Pancreas (tissue), 10 donors: ENCODE data around the gene ARHGEF38. TPM values are rescaled to one million over a fixed set of nuclear protein-coding genes. Genes with fewer than 3 reads are reported as not detected.
"Not testable (repeated sequence)": the region's sequence is repeated elsewhere in the genome, so short reads cannot be mapped to it uniquely, and the experiment has no call there.

Experiments
- ATAC-seq, 4 donors: fragments of 200-7000 bp; cut with Tn5 transposase; one replicate each; pipeline versions ENCODE4 v1.8.0 to v1.9.1; 2020; ENCODE audit warnings: mild to moderate bottlenecking in 4 of 4, moderate library complexity in 4 of 4
- DNase-seq, 6 donors: peaks; one replicate each; pipeline ENCODE4 v3.0.0-alpha.2; 2020
- FAIRE-seq: peaks from 2 replicates; lab custom pipeline; 2012; peaks lifted over from hg19 to GRCh38; lab: Jason Lieb, UNC
- H3K27ac ChIP-seq, 4 donors: fragments of 200-600 bp; sonication (generic); 1 replicate in 3 of 4; 2 replicates in 1 of 4; pipeline versions ENCODE4 v1.5.0 to v1.8.0; 2020
- H3K27me3 ChIP-seq, 4 donors: fragments of 200-600 bp; one replicate each; pipeline ENCODE4 v1.8.0; 2021
- H3K36me3 ChIP-seq, 3 donors: fragments of 200-600 bp; sonication (generic) in 1 of 3; one replicate each; pipeline versions ENCODE4 v1.5.0 to v1.8.0; 2020 to 2021
- H3K4me1 ChIP-seq, 3 donors: fragments of 200-600 bp; one replicate each; pipeline ENCODE4 v1.8.0; 2021
- H3K4me3 ChIP-seq, 4 donors: fragments of 200-600 bp; sonication (generic) in 2 of 4; one replicate each; pipeline versions ENCODE4 v1.5.0 to v1.8.0; 2020 to 2021
- H3K9me3 ChIP-seq, 4 donors: fragments of 200-600 bp; one replicate each; pipeline ENCODE4 v1.8.0; 2021
- WGBS, 2 donors: extraction: QIAGEN DNeasy Blood & Tissue Kit; methylation state at CpG; one replicate each; pipeline ENCODE4 v1.1.7; 2013; 5-methylcytosine and 5-hydroxymethylcytosine counted together
- intact Hi-C, 3 donors: fragments of 100-400 bp; cut with DNase I; formaldehyde crosslinking; loops; one replicate each; pipeline versions ENCODE4 v1.11.1 to v1.14.2; 2022
- polyA plus RNA-seq, 2 donors: library from polyadenylated mRNA; stranded (reverse); fragments of 200-250 nt; gene quantifications; one replicate each; pipeline ENCODE4 v1.2.3, GENCODE V29; 2013
- total RNA-seq, 6 donors: library from RNA; stranded (reverse); fragmentation: NEBNext Ultra II Directional in 4 of 6; extraction: Animal tissue kit (Norgen Biotek cat#: 25700) in 4 of 6; gene quantifications; one replicate each; pipeline versions ENCODE4 v1.2.1 to v1.2.4, GENCODE V29; 2021 to 2023
- TF ChIP-seq, protein P1 (sequence below), 4 donors: fragments of 200-600 bp; sonication (generic) in 3 of 4; IDR thresholded peaks; one replicate each; pipeline versions ENCODE4 v1.5.0 to v1.8.0; 2021; ENCODE audit warnings: antibody characterized with exemption in 4 of 4
- donor health status: healthy with polysubstance abuse.
- donor health status: DM: no; HTN: no; CAD: no; lungs with moderate emphysema.
- donor health status: DM: no; HTN: no; CAD: no.
- donor health status: control.
- donor health status: control.
- donor health status: Bipolar disorder and iron deficiency.
- donor health status: DM: yes; HTN: yes; CAD: no.
- donor health status: DM: no; HTN: no; CAD: no.
- donor health status: DM: no; HTN: no; CAD: no.
- donor health status: DM: yes; HTN: yes; CAD: no.

ARHGEF38 gene
- total and polyA plus RNA-seq, 8 donors = 5.0 to 19.2 (median 8.2) TPM

DNA sequence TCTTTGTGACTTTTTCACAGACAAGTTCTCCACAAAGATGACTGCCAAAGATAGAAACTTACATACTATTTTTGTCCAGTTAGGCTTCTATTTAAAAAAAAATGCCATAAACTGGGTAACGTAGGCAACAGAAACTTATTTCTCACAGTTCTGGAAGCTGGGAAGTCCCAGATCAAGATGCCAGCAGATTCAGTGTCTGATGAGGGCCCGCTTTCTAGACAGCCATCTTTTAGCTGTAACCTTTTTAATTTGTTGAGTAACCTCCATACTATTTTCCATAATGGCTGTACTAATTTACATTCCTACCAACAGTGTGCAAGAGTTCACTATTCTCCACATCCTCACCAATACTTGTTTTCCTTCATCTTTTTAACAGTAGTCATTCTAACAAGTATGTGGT is 55.5 kb downstream of the ARHGEF38 start:
- Histone ChIP-seq H3K9me3 (no peaks in the 10 kb centered on the region), H3K36me3 (no peaks in the 10 kb centered on the region), H3K27me3 (no peaks in the 10 kb centered on the region), H3K4me3 (no peak overlapping the region), H3K4me1 (peaks cover 4 to 19% (median 10%) of the 10 kb centered on the region in 3 donors), H3K27ac (peak overlapping the region in 2 of 4 donors; percentile 8 to 16)
- 86 to 87% methylated on average over 2 of the region's 2 CpGs for WGBS, 2 donors
- FAIRE-seq (no peak), DNase-seq (no peak), ATAC-seq (no peak)
- intact Hi-C loops = no loop called here
- TF ChIP-seq, protein P1, sequence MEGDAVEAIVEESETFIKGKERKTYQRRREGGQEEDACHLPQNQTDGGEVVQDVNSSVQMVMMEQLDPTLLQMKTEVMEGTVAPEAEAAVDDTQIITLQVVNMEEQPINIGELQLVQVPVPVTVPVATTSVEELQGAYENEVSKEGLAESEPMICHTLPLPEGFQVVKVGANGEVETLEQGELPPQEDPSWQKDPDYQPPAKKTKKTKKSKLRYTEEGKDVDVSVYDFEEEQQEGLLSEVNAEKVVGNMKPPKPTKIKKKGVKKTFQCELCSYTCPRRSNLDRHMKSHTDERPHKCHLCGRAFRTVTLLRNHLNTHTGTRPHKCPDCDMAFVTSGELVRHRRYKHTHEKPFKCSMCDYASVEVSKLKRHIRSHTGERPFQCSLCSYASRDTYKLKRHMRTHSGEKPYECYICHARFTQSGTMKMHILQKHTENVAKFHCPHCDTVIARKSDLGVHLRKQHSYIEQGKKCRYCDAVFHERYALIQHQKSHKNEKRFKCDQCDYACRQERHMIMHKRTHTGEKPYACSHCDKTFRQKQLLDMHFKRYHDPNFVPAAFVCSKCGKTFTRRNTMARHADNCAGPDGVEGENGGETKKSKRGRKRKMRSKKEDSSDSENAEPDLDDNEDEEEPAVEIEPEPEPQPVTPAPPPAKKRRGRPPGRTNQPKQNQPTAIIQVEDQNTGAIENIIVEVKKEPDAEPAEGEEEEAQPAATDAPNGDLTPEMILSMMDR (IDR thresholded peaks at IDR 0.05) = no peak

DNA sequence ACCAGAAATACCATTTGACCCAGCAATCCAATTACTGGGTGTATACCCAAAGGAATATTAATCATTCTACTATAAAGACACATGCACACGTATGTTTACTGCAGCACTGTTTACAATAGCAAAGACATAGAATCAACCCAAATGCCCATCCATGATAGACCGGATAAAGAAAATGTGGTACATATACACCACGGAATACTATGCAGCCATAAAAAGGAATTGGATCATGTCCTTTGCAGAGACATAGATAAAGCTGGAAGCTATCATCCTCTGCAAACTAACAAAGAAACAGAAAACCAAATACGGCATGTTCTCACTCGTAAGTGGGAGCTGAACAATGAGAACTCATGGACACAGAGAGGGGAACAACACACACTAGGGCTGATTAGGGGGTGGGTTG is 57.4 kb downstream of the ARHGEF38 start:
- H3K36me3 ChIP-seq, H3K27me3 ChIP-seq, H3K9me3 ChIP-seq, ATAC-seq, H3K4me3 ChIP-seq, H3K27ac ChIP-seq, FAIRE-seq, intact Hi-C loops, DNase-seq: not testable (repeated sequence)
- H3K4me1 ChIP-seq = peaks cover 4 to 30% (median 19%) of the 10 kb centered on the region in 3 donors
- 98% methylated on average over 5 of the region's 5 CpGs for WGBS, 2 donors

- FAIRE-seq (no peak), ATAC-seq (peak in 3 of 4 donors; percentile 65 to 86 (median 85))
- intact Hi-C loops = no loop called here
Measured at GRCh38 chr4:105613306-105613705, 60.9 kb downstream of the ARHGEF38 start.

GRCh38 chr4:105619188-105619931 is 66.9 kb downstream of the ARHGEF38 start:
- no peak for FAIRE-seq
- no peaks in the 10 kb centered on the region for H3K9me3 ChIP-seq
- H3K36me3 ChIP-seq = no peaks in the 10 kb centered on the region
- no peaks in the 10 kb centered on the region for H3K27me3 ChIP-seq
- H3K4me1 ChIP-seq = peaks cover 11 to 38% (median 35%) of the 10 kb centered on the region in 3 donors
- ATAC-seq = peak; percentile 93 to 97 (median 94)
- H3K4me3 ChIP-seq = no peak overlapping the region
- DNase-seq = peak; percentile 92 to 99 (median 95)
- 29 to 34% methylated on average over 5 of the region's 5 CpGs for WGBS, 2 donors
- intact Hi-C loops = no loop called here
- TF ChIP-seq, protein P1 (IDR thresholded peaks at IDR 0.05) = no peak
- peak overlapping the region in 2 of 4 donors; percentile 72 to 78 for H3K27ac ChIP-seq

More at GRCh38 chr4:105613306-105613705, 60.9 kb downstream of the ARHGEF38 start:
- Histone ChIP-seq H3K36me3 (no peaks in the 10 kb centered on the region), H3K4me3 (no peak overlapping the region), H3K27me3 (no peaks in the 10 kb centered on the region), H3K9me3 (no peaks in the 10 kb centered on the region), H3K27ac (no peak overlapping the region), H3K4me1 (peaks cover 0 to 22% (median 20%) of the 10 kb centered on the region in 3 donors)
- WGBS, 2 donors = 6 to 14% methylated on average over 4 of the region's 4 CpGs
- TF ChIP-seq, protein P1 (IDR thresholded peaks at IDR 0.05) = no peak
- DNase-seq = peak in 1 of 6 donors; percentile 29

DNA sequence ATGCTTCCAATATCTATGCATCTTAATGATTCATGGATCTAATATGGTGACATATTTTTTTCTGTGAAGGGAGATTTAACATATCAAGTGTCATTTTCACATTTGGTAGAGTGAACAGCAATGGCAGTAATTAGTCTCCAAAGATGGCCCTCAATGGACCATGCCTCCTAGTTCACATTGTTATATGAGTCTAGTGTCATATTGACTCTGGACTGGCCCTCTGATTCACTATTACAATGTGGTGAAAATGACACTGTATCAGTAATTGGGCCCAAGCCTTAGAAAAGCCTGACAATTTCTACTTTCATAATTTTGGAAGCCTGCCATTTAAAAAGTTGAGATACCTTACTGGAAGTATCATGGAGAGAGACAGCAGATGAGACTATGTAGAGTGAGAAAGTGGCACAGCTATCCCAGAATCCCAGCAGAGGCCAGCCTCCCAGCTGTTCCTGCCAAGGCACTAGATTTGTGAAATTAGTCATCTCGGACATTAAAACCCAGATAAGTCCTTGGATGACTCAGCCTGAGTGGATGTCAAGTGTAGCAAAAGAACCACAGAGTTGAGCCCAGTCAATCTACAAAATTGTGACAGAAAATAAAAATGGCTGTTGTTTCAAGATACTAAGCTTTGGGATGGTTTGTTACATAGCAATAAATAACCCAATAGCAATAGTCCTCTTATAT is 68.4 kb downstream of the ARHGEF38 start:
- Histone ChIP-seq H3K27ac (peak overlapping the region in 2 of 4 donors; percentile 72 to 78), H3K4me3 (no peak overlapping the region), H3K36me3 (no peaks in the 10 kb centered on the region), H3K9me3 (no peaks in the 10 kb centered on the region), H3K27me3 (no peaks in the 10 kb centered on the region), H3K4me1 (peaks cover 11 to 44% (median 40%) of the 10 kb centered on the region in 3 donors)
- FAIRE-seq (no peak), DNase-seq (peak in 2 of 6 donors; percentile 30 to 47), ATAC-seq (peak; percentile 27 to 65 (median 50))
- 37 to 41% methylated on average over 1 of the region's 1 CpG for WGBS, 2 donors
- intact Hi-C loops = no loop called here
- TF ChIP-seq, protein P1 (IDR thresholded peaks at IDR 0.05) = no peak
